HG03175 (cell line): ENCODE measurements around the gene CDK5RAP2.

ENCODE experiments used
- ATAC-seq: cut with Tn5 transposase; IDR thresholded peaks from one replicate; pipeline ENCODE4 v1.9.1; 2021; ENCODE audit warnings: mild to moderate bottlenecking, moderate library complexity; ENCODE audit not compliant: unreplicated experiment

The CDK5RAP2 gene

DNA sequence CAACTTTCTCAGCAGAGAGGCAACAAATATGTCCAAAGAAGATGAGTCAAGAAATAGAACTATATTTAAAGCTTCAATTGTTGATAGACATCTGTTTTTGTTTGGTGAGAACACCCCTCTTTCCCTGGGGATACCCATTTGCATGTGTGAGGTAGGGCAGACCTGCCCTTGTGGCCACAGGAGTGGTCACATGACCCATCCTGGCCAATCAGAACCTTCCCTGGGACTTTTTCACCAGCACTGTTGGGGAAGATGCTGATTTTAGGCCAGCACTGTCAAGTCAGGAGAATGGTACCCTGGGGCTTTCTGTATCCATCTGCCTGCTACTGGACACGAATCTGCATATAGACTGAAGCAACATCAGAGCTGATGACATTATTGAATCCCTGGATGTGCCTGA lies 211.2 kb downstream of the CDK5RAP2 start:
- no peak for ATAC-seq

GRCh38 chr9:120366644-120367019 lies 213.3 kb downstream of the CDK5RAP2 start:
- no peak for ATAC-seq

- no peak for ATAC-seq
These were observed 214.6 kb downstream of the CDK5RAP2 start for GRCh38 chr9:120365386-120365785.

DNA sequence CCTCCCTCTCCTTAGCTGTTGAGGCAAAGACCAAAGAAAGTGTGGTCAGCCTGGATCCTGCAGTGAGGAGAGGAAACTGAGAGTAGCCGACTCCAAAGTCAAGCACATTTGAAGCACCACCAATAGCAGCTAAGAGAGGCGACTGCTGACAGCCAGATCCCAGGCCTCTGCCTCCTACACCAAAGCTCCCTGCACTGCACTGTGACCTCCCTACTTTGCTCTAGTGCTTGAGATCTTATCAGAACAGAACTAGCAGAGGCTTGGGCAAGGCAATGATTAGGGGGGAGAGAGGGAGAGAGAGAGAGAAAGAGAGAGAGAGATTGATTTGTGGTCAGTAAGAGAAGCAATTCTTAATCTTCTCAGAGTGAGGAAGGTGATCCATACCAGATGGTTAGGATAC lies 216.3 kb downstream of the CDK5RAP2 start:
- no peak for ATAC-seq

DNA sequence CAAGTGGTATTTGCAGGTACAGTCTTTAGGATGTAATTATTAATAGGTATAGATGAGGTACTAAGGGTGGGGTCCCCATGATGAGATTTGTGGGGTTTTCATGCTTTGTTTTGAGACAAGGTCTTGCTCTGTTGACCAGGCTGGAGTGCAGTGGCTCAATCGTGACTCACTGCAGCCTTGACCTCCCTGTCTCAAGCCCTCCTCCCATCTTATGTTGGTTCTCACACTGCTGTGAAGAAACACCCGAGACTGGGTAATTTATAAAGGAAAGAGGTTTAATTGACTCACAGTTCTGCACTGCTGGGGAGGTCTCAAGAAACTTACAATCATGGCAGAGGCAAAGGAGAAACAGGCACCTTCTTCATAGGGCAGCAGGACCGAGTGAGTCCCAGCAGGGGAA lies 217.5 kb downstream of the CDK5RAP2 start:
- no peak for ATAC-seq

GRCh38 chr9:120361551-120361950 lies 218.4 kb downstream of the CDK5RAP2 start:
- ATAC-seq, result no peak

DNA sequence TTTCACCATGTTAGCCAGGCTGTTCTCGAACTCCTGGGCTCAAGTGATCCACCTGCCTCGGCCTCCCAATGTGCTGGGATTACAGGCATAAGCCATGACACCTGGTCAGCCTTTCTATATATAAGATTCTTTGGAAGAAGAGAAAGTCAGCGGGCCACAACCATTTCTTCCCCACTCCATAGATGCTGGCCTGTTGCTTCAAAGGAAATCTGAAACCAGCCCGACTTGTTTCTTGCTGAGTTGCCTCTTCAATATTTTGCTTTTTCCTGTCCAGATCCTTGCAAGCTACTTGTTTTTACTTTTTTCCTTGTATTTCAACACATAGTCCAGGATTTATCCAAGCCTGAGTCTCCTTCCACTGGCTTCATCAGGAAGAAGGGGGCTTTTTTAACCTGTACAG lies 219.5 kb downstream of the CDK5RAP2 start:
- no peak for ATAC-seq

- no peak for ATAC-seq
These were observed 219.9 kb downstream of the CDK5RAP2 start for GRCh38 chr9:120360046-120360445.

DNA sequence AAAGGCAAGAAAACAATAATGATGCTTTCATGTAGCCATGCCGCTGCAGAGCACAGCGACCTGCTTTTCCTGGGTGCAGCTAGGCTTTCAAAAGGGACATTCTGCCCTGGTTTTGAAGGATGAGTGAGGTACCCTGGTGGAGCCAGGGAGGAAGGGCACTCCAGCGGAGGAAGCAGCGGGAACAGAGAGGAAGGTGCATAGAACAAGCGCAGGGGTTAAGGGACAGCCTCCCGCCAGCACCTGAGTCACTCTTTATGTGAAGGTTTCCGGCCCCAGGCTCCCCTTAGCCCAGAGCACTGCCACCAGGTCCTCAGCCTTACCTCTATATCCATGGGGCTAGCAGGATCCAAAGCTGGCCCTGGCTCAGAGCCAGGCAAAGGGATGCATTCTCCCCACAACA lies 221.1 kb downstream of the CDK5RAP2 start:
- no peak for ATAC-seq

DNA sequence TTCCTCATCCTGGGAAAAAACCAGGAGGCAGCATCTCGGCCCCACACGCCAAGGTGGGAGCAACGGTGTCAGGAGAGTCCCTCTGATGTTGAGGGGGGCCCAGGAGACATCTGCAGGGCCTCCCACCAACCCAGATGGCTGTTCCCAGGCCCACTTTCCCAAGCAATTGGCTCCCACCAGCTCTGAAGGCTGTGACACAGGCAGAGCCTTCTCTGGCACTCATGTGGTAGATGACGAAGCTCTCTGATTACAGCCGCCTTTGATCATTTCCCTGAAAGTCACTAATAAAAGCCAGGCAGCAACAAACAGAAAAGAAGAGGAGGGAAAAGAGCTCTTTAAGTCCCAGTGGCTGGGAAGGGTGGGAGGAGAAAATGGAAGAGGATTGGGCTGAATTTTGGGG lies 226.5 kb downstream of the CDK5RAP2 start:
- ATAC-seq, result no peak

DNA sequence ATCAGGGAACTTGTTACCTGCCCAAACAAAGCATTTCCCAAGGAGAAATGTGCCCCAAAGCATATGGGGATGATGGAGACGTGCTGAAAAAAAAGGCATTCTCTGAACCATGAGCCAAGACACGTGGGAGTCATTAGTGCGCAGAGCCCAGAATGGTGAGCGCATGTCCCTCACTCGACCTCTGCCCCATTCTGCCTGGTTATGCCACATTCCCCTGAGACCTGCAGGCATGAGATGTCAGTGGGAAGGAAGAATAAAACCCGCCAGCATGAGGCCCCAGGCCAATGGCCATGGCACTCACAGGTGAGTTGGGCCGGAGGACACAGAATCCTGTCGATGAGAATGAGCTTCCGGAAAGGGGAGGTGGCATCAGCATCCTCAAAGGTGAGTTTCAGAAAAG lies 228.9 kb downstream of the CDK5RAP2 start:
- no peak for ATAC-seq

- ATAC-seq, result no peak
These were observed 229.4 kb downstream of the CDK5RAP2 start for GRCh38 chr9:120350596-120350995.

DNA sequence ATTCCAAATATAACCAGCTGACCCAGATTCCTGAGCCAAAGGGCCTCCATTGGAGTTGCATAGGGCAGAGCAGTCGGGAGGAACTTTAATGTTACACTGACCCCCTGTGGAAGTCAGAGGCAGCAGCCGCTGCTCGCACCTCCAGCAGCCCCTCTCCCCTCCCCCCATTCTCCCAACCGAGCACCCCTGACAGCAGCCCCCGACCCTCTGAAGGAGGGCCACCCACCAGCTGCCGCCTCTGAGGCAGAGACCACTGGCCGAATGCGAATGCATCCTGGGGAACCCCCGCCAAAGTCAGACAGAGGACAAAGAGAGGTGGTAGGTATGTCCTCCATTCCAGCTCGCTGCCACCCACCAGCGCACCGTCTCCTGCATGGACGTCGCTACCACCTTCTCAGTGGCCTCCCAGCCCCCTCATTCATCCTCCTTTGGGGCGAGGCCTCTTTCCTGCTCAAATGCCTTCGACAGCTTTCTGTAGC lies 231.0 kb downstream of the CDK5RAP2 start:
- no peak for ATAC-seq

- ATAC-seq, result no peak
These were observed 234.6 kb downstream of the CDK5RAP2 start for GRCh38 chr9:120345379-120345778.

DNA sequence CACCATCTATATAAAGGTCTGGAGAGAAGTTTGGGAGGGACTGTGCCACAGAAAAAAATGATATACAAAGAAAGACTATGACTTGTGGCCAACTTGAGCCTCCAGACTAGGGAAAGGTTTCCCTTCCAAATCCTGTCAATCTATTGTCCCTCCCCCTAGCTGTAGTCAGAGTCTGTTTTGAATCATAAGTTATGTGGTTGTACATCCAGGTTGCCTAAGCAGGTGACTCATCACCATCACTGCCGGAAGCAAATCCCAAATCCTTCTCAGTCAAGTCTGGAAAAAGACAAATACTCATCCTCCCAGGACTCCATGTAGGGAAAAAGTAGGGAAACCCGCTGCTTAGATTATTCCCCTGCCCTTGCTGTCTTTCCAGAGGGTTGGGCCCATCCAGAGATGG lies 235.7 kb downstream of the CDK5RAP2 start:
- no peak for ATAC-seq

DNA sequence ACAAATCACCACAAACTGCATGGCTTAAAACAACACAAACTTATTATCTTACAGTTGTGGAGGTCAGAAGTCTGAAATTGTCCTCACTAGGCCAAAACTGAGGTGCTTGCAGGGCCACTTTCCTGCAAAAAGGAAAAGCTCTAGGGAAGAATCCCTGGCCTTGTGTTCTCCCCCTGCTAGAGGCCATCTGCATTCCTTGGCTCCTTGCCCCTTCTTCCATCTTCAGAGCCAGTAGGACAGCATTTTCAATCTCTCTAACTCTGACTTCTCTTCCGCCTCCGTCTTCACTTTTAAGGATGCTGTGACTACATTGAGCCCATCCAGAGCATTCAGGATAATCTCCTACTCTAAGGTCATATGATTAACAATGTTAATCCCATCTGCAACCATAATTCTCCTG lies 236.6 kb downstream of the CDK5RAP2 start:
- ATAC-seq, result no peak
